GM21529 (cell line): Measurements from ENCODE around the gene EEPD1.

ENCODE experiments used
- ATAC-seq: cut with Tn5 transposase; IDR thresholded peaks from one replicate; pipeline ENCODE4 v1.9.1; 2021; ENCODE audit not compliant: unreplicated experiment

The EEPD1 gene

DNA sequence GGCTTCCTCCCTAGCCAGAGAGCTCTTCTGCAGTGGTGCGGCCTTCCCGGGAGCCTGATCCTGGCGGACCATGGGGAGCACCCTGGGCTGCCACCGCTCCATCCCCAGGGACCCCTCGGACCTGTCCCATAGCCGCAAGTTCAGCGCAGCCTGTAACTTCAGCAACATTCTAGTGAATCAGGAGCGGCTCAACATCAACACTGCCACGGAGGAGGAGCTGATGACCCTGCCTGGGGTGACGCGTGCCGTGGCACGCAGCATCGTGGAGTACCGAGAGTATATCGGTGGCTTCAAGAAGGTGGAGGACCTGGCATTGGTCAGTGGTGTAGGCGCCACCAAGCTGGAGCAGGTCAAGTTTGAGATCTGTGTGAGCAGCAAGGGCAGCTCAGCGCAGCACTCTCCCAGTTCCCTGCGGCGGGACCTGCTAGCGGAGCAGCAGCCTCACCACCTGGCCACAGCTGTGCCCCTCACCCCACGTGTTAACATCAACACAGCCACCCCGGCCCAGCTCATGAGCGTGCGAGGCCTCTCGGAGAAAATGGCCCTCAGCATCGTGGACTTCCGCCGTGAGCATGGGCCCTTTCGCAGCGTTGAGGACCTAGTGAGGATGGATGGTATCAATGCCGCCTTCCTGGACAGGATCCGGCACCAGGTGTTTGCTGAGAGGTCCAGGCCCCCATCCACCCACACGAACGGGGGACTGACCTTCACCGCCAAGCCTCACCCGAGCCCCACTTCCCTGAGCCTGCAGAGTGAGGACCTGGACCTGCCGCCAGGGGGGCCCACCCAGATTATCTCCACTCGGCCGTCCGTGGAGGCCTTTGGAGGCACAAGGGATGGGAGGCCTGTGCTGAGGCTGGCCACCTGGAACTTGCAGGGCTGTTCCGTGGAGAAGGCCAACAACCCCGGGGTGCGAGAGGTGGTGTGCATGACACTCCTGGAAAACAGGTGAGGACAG, 1.5 kb downstream of the EEPD1 start:
- no peak for ATAC-seq

DNA sequence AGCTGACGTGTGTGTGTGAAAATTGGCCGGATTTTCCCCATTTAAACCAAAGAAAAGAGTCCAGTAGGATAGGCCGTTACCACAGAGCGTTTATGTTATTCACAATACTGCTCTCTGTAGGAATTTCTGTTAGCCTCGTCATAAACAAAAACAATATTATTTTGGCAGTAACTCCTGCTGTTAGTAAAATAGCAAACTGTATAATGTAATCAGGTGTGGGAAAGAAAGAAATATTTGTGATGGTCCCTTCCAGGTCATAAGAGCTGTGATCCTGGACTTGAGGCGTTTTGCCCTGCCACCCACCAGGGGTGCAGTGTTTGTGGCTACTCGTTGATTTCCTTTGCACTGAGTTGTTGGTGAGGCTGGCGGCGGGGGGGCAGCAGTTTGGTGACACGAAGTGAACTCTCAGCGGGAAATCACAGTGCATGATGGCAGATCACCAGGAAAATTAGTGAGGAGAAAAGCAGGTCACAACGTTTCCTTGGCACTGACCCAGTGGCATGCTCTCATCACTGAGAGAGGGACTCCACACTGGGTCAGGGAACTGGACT, 2.8 kb downstream of the EEPD1 start:
- no peak for ATAC-seq

DNA sequence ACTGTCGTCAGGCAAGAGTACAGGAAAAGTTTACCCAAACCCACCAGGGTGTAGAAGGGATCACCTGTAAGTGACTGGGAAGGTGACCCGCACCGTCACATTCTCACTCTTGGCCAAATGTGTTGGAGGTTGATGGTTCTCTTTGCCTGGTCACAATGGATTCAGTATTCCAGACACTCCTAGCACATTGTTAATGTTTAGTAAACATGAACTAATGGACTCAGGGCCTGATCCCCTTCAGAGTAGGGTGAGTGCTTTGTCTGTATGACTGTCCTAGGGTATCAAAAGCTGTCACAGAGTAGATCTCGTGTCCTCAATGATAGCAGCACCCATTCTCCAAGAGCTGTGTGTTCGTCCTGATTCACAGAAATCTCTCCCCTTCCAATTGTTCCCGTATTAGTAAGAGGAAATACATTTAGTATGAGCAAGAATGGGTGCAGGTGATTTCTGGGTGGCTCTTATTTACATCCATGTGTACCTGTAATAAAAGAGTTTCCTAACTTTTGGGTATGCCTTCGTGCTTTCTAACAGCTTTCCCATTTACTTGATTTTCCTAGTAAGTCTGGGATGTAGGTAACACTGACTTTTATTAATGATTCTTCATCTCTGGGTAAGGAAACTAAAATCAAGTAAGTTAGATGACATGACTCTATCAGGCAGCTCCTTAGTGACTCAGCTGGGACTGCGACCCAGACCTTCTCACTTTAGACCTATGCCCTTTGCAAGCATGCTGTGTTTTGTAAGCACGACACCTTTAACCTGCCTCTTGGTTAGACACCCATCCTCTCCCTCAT, 4.7 kb downstream of the EEPD1 start:
- ATAC-seq, result no peak

DNA sequence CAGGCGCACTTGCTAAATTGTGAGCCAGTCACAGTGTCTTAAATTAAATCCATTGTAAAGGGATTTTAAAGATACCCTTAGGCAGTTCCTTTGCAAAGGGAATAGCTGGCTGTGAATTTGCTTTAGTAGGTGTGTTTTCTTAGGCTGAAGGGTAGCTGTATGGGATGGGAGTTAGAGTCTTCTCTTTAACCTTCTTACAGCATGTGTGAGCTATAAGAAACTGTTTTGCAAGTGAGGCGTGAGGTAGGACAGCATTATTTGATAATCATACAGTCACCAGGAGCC, 5.2 kb downstream of the EEPD1 start:
- ATAC-seq, result no peak

DNA sequence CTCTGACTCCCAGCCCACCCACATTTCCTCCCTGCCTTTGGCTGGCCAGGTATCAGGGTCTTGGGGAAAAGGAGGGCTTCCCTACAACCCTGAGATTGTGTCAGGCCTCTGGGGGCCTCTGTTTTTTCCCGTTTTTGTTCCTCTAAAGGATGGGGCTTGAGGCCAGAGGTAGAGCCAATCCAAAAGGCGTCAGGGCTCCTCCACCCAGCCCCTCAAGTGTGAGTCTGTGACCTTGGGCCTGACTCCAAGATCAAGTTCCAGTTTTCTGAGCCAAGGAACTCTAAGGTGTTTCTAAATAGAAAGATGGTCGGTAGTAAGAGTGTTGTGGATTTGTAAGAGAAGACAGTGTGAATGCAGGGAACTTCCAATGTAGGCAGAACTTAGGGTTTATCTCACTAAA, 6.6 kb downstream of the EEPD1 start:
- ATAC-seq, result no peak

DNA sequence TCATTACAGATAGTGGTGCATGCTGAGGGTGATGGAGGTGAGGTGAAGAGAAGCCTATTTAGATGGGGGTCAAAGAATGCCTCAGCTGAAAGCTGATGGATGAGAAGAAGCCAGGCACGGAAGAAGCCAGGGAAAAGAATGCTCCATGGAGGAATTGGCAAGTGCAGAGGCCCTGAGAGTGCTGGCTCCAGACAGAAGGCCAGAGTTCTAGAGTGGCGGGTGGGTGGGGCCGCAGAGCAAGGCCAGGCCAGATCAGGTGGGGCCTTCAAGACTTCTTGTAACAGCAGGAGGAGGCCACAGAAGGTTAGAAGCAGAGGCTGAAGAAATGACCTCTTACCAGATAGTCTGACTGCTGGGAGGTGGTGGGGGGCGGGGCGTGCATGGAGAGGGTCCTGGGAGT, 7.3 kb downstream of the EEPD1 start:
- ATAC-seq, result no peak

DNA sequence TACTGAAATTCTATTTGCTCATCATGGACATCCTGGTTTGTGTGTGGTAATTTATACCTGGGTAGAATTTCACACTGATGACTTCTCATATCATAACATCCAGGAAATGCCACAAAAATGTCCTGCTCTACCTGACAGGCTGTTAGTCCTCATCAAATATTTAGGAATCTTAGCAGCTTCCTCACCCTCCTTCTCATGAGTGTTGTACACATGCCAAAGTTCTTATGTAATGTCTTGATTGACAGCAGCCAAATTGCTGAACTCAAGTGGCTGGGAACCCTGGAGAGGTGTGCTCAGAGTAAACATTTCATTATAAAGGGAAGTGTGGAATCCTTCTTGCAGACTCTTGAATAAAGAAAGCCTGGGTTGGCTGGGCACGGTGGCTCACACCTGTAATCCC, 8.9 kb downstream of the EEPD1 start:
- no peak for ATAC-seq

DNA sequence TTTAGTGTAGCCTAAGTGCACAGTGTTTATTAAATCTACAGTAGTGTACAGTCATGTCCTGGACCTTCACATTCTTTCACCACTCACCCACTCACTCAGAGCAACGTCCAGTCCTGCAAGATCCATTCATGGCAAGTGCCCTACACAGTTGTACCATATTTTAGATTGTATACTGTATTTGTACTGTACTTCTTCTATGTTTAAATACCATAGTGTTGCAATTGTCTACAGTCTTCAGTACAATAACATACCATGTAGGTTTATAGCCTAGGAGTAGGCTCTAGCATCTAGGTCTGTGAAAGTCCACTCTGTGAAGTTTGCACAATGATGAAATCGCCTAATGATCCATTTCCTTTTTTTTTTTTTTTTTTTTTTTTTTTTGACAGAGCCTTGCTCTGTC, 12.0 kb downstream of the EEPD1 start:
- ATAC-seq, result no peak

DNA sequence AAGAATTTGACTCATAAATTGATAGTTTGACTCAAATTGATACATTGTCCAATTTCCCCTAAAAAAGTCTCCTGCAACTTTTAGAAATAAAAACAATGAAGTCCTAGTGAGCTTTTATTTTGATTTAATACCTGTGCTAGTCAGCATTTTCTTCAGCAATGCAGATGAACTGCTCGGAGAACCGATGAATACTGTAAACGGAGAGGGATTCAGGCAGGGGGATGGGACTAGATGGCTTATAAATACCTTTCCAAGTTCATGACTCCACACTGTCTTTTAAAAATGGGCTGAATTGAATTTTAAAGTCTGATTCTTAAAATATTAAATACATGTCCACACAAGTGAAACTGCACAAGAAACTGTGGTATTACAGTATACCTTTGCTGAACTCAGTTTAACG, 12.7 kb downstream of the EEPD1 start:
- no peak for ATAC-seq

DNA sequence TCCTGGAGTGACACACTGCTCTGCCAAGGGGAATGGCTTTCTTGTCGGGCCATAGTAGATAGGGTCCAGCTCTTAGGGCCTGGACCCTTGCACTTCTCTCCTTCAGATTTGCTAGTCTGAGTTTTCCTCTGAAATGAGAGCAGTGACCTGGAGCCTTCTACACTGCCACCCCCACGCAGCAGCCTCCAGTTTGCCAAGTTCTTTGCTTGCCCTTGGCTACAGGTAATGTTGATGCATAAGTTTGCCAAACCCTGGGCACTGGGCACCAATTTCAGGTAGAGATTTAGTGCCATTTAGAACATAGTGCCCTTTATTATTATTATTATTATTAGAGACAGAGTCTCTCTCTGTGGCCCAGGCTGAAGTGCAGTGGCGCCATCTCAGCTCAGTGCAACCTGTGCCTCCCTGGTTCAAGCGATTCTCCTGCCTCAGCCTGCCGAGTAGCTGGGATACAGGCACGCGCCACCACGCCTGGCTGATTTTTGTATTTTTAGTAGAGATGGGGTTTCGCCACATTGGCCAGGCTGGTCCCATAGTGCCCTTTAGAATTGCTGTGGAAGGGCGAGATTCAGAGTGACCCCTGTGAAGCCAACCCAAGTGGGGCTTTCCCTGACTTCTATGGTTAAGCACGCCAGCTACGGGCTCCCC, 14.5 kb downstream of the EEPD1 start:
- no peak for ATAC-seq

DNA sequence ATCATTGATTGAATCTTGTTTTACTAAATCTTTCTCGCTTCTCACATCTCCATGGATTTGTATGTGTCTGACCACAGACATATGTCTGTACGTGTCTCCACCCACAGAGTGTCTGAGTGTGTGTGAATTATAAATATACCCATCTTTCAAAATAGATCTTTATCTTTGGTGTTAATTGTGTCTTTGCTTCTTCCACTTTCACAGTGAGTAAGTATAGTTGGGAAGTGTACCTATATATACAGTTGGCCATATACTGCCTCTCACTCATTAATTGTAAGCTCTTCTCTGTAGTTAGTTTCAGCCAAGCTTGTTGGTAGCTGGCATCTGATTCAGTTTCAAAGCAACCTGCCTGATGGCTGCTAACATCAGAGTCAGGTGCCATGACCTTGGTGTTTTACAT, 18.4 kb downstream of the EEPD1 start:
- no peak for ATAC-seq

DNA sequence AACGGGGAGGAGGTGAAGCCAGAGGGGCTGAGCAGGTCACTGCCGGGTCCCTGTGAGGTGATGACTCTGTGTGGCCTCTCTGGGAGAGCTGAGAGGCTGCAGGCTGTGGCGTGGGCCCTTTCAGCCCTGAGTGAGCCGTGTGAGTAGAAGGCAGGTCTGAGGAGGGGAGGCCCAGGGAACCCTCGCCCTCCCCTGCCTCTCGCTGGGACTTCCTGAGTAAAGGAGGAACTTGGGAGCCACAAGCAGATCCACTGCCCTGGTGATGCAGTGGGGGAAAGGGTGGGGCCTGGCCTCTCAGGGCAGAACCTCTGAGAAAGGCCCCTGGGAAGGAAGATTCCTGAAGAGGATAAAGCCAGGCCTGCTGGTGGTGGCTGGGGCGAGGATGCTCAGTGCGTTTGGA, 22.8 kb downstream of the EEPD1 start:
- ATAC-seq, result no peak

DNA sequence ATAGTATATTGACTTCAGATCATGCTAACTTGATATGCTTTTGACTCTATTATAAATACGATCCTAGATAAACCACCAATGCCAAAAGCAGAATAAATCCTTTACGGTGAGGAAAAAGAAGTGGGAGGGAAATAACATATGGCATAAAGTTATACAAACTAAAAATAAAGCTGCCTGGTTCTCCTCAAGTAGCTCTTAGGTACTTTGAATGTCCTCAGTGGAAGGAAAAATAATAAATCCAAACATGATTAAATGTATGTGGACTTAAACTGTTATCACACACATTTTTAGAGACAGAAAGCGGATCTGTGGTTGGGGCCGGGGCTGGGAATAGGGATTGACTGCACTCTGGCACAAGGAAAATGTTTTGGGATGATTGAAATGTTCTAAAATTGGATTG, 23.6 kb downstream of the EEPD1 start:
- ATAC-seq, result no peak

DNA sequence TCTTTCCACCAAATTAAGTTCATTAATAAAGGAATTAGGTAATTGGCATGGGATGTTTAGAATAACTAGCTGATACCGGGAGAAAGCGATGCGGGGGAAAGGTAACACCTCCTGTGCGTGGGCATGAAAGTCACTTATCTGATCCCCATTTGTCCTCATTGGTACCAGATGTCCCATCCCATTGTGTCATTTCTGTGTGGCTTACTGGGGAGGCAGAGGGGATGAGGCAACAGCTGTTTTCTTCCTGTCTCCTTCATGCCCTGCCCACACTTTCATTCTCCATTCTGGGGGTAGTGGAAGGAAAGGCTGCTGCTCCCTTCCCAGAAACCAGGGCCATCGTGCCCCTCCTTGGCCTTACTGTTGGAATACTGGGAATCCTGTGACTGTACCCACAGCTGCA, 27.1 kb downstream of the EEPD1 start:
- ATAC-seq, result no peak

DNA sequence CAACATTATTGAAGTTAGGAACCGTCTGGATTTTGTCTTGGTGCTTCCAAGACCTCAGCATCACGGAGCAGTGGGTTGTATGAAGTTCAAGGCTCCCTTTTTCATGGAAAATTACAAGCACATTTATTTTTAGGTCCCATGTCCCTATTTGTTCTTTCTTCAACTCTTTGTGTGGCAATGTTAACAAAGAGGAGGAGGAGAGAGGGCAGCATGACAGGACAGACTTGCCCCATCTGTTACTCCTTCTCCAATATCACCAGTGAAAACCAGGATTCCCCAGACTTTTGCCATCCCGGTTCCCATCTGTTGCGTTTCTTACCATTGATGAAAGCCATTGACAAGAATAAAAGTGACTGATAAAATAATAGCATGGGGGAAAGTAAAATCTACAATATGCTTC, 28.6 kb downstream of the EEPD1 start:
- ATAC-seq, result no peak

DNA sequence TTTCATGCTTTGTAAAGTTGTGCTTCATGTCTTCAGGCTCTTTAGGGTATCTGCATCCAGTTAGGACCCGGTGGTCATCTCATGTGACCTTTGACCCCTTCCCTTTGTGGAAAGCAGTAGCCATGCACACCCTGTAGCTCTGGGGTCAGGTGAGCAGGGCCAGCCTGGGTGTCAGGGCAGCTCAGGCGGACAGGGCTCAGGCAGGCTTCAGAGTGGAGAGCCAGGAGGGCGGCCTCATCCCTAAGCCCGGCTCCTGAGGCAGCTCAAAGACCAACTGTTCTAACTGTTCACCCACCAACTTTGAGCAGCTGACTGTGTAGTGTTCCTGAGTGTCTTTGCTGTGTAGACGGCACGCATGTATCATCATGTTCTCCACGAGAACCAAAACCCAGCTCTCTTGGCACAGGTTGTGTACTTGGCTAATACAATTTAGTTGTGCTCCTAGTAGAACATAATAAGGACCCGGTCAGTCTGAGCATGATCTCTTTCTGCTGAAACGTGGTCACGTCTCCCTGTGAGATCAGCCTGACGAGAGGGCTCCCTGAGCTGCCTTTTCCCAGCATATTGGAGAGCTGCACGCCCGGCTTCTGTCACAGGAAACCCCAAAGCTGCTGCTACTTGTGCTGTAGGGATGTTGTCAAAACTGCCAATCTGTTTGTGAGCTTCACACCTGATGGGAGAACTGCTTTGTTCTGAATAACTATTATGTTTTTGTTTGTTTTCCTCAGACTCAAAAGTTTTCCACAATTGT, 30.0 kb downstream of the EEPD1 start:
- no peak for ATAC-seq

DNA sequence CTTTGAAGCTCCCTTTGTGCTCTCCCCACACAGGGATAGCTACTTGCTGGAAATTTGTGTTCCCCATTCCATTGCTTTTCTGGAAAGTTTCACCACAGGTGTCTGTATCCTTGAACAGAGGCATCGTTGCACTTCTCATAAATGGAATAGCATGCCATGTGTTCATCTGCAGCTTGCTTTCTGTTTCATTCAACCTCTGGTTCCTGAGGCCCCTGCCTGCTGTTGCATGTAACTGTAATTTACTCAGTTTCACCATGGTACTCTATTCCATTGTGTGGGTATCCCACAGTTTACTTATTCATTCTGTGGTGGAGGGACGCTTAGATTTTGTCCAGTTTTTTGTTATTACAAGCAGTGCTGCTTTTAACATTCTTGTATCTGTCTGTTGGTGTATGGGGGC, 32.0 kb downstream of the EEPD1 start:
- ATAC-seq, result no peak

DNA sequence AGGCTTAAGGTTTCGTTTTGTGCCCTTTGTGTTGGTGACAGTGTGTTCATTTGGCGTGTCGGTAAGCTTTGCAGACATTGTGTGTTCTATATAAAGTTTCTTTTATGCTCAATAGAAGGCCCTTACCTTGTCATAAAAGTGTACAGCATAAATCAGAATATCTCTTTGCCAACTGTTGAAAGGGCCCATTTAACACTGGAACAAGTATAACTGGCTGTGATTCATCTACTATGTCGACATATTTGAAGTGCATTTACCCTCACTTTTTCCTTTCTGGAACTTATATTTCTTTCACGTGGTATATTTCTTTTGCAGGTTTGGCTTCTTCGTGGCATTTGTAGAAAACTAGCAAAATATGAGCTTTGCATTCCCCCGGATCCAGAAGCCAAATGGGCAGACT, 32.7 kb downstream of the EEPD1 start:
- no peak for ATAC-seq

DNA sequence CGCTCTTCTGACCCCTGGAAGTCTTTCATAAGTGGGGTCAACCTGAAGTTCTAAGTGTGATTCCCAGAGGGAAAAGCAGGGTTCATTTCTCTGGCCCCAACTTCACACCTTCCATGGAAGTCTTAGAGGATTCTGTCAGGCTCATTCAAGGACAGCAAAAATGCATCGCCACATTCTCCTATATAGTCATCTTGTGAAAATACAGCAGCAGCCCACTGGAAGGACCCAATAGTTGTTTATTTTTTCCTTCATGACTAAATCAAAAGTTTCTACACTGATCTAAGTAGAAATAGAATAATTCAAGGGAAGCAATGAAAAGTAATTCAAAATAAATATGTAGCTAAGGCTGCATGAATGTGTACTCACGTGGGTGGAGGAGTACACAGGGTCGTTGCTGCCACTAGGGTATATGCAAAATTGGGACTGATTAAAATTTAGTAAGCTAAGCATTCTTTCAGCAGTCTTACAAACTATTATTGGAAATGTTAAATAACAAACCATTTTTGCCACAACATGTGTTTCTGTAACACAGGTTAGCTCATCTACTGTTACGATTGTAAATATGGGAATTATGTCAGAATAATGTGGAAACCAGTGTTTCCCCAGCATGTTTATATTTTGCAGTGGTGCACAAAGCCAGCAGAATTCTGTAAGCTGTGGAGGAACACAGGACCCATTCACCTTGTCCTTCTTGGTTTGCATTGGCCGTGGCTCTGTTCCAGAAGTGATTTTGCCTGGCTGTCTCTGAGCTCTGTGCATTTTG, 33.5 kb downstream of the EEPD1 start:
- no peak for ATAC-seq

DNA sequence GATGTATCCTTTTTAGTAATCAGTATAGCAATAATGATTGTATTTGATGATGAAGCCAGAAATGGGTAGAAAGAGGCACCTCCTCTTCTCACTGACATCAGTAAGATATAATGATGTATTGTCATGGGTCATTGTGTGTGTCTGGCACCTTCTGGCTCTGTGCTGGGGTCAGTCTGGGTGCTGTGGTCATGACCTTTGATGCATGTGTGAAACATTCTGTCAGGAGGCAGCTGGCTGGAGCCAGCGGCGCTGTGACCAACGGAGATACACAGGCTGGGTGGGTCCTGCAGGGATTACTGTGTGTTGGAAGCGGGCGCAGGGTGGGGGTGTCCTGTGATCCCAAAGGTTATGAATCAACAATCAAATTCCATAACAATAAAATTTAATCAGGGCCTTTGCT, 35.2 kb downstream of the EEPD1 start:
- ATAC-seq, result no peak
